Suprapubic skin (tissue), 2 donors: Measurements from ENCODE around the gene OR5P2.

Experiments
- EP300 ChIP-seq: sonication (generic); formaldehyde crosslinking; IDR thresholded peaks from one replicate; pipeline ENCODE4 v1.6.1; 2017; ENCODE audit warnings: antibody characterized with exemption
- POLR2A ChIP-seq, 2 donors: fragments of 450-650 bp; IDR thresholded peaks; one replicate each; pipeline ENCODE4 v1.6.1; 2017; ENCODE audit warnings: antibody characterized with exemption in 2 of 2, mild to moderate bottlenecking in 2 of 2, moderate library complexity in 2 of 2

GRCh38 chr11:7830740-7831139 is 34.0 kb upstream of the OR5P2 start, which contains the start of gene OR5P3:
- TF ChIP-seq EP300 (no peak), POLR2A (IDR thresholded peaks at IDR 0.05) (no peak)
